Sciatic nerve (tissue), 2 donors: Measurements from ENCODE around the gene TTC28. TPM values are rescaled to one million over a fixed set of nuclear protein-coding genes. Genes with fewer than 3 reads are reported as not detected.
A peak's percentile ranks its signal among the peaks of the same experiment; 100 is the strongest.
"Not testable (repeated sequence)": the region's sequence is repeated elsewhere in the genome, so short reads cannot be mapped to it uniquely, and the experiment has no call there.

Experiments
- ATAC-seq: fragments of 200-7000 bp; cut with Tn5 transposase; one replicate; pipeline ENCODE4 v1.9.1; 2020; ENCODE audit warnings: mild to moderate bottlenecking, moderate library complexity
- DNase-seq: peaks from one replicate; pipeline ENCODE4 v3.0.0-alpha.2; 2020; ENCODE audit warnings: low spot score
- intact Hi-C: fragments of 100-400 bp; cut with DNase I; formaldehyde crosslinking; loops from one replicate; pipeline ENCODE4 v1.14.2; 2022
- total RNA-seq: library from RNA; stranded (reverse); fragmentation: NEBNext Ultra II Directional; extraction: Animal tissue kit (Norgen Biotek cat#: 25700); gene quantifications from one replicate; pipeline ENCODE4 v1.2.1, GENCODE V29; 2021
- donor health status: DM: no; HTN: no; CAD: no.
- donor health status: DM: no; HTN: no; CAD: no.

Gene TTC28
- total RNA-seq, 1 donor from 2014 or later = 58.4 TPM

GRCh38 chr22:28095316-28096095 lies 584.1 kb downstream of the TTC28 start:
- DNase-seq = no peak
- ATAC-seq = no peak
- intact Hi-C loops = no loop called here

GRCh38 chr22:28094771-28095170 lies 584.9 kb downstream of the TTC28 start:
- ATAC-seq = no peak
- no peak for DNase-seq
- intact Hi-C loops = no loop called here

- no peak for DNase-seq
- intact Hi-C loops = no loop called here
- ATAC-seq = no peak
Observed at GRCh38 chr22:28093711-28094110, 585.9 kb downstream of the TTC28 start.

- no peak for DNase-seq
- intact Hi-C loops = no loop called here
- no peak for ATAC-seq
Observed at GRCh38 chr22:28091486-28091885, 588.2 kb downstream of the TTC28 start.

DNA sequence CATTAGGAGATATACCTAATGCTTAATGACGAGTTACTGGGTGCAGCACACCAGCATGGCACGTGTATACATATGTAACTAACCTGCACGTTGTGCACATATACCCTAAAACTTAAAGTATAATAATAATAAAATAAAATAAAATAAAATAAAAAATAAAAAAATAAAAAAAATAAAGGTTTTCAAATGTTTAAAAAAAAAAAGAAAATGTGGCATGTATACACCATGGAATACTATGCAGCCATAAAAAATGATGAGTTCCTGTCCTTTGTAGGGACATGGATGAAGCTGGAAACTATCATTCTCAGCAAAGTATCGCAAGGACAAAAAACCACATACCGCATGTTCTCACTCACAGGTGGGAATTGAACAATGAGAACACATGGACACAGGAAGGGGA lies 590.1 kb downstream of the TTC28 start:
- ATAC-seq, intact Hi-C loops, DNase-seq: not testable (repeated sequence)

DNA sequence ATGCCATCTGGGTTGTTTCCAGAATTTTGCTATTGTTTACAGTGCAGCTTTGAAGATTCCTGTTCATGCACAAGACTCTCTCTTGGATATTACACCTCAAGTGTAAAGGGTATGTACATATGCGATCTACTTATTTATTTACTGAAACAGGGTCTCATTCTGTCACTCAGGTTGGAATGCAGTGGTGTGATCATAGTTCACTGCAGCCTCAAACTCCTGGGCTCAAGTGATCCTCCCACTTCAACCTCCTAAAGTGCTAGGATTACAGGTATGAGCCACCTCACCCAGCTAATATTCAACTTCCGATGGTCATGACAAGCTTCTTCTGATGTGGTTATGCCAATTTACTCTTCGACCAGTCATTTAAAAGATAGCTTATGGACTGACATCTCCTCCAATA lies 602.5 kb downstream of the TTC28 start:
- ATAC-seq (no peak), DNase-seq (no peak)
- intact Hi-C loops = no loop called here

GRCh38 chr22:28075358-28075981 lies 604.2 kb downstream of the TTC28 start:
- intact Hi-C loops = no loop called here
- DNase-seq (no peak), ATAC-seq (peak; percentile 93)

DNA sequence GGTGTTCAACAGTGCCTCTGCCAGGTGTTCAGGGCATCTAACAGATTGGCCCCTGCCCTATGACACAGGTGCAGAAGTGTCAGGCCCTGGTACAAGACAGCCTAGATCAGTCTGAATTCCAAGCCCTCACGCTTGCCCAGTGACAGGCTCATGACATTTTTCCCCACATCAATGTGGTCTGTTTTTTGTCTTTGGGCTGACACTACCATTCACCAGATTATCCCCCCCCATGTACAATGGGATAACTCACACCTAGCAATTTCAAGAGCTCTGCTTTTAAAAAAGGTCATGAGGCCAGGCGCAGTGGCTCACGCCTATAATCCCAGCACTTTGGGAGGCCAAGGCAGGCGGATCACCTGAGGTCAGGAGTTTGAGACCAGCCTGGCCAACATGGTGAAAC lies 605.1 kb downstream of the TTC28 start:
- no peak for DNase-seq
- intact Hi-C loops = no loop called here
- ATAC-seq = no peak

DNA sequence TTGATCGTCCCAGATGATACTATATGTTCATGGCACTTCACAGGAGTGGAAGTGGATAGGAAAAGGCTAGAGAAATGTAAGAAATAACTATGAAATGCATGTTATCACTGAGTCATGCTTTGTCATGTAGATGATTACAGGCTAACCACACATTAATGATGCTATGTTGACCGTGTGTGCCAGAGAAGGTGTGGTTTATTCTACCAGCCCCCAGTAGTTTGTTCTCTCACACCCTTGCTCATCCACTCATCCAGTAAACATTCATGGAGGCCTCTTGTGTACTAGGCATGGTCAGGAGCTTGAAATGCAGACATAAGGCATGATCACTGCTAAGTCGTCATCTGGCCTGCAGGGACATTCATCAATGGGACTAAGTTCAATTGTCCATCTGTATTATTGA lies 607.6 kb downstream of the TTC28 start:
- intact Hi-C loops = no loop called here
- ATAC-seq (no peak), DNase-seq (no peak)

GRCh38 chr22:28068826-28069225 lies 610.8 kb downstream of the TTC28 start:
- intact Hi-C loops = no loop called here
- ATAC-seq (no peak), DNase-seq (no peak)

DNA sequence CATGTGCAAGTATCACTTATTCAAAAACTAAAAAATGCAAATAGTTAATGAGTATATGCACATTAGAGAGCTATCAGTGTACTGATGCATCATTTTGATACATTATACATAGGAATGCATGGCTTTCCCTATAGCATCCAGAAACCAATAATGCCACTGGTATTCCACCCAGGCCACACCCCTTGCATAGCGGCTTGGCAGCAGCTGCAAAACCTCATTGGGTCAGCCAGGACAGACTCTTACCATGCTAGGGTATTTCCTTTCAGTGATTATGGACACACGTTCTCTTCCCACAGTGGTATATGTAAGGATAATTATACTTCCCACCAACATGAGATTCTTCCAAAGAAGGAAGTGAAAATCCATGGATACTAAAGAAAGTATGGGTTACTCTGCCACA lies 614.7 kb downstream of the TTC28 start:
- DNase-seq (no peak), ATAC-seq (no peak)
- intact Hi-C loops = no loop called here

GRCh38 chr22:28063656-28064055 lies 616.0 kb downstream of the TTC28 start:
- DNase-seq = no peak
- no peak for ATAC-seq
- intact Hi-C loops = no loop called here

- DNase-seq, ATAC-seq, intact Hi-C loops: not testable (repeated sequence)
Observed at GRCh38 chr22:28060594-28060993, 619.0 kb downstream of the TTC28 start.

GRCh38 chr22:28058036-28058435 lies 621.6 kb downstream of the TTC28 start:
- intact Hi-C loops = loop anchor here (10.0 kb wide), 2 partner anchors 387 to 537 kb away; no protein-coding TSS in a partner anchor

GRCh38 chr22:28054819-28055208 lies 624.8 kb downstream of the TTC28 start:
- DNase-seq (no peak), ATAC-seq (no peak)
- intact Hi-C loops = loop anchor here (10.0 kb wide), 2 partner anchors 390 to 540 kb away; no protein-coding TSS in a partner anchor

More at GRCh38 chr22:28058036-28058435, 621.6 kb downstream of the TTC28 start:
- ATAC-seq (no peak), DNase-seq (no peak)

- intact Hi-C loops = loop anchor here (10.0 kb wide), 2 partner anchors 391 to 541 kb away; no protein-coding TSS in a partner anchor
- ATAC-seq = peak; percentile 67
- DNase-seq = no peak
Observed at GRCh38 chr22:28053896-28054818, 625.5 kb downstream of the TTC28 start.

DNA sequence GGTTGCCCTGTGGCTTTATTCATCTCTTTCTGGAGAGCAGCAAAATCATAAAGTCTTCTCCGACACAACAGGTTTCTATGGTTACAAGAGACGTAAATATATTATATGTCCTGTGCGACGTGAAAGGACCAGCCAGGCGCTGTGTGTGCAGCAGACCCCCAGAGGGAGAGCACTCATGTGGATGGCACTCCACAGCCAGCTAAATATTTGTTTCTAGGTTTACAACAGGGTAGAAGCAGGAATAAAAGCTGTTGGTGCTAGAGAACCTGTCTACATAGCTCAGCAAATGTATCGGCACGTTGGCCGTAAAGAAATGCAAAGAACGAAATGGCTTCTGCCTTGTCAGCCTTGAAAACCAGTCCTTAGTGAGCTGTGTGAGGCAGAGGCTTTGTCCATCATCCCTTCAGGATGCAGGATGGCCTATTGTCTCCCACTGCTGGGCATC lies 626.8 kb downstream of the TTC28 start:
- intact Hi-C loops = loop anchor here (10.0 kb wide), 2 partner anchors 392 to 542 kb away; no protein-coding TSS in a partner anchor
- DNase-seq (no peak), ATAC-seq (no peak)

DNA sequence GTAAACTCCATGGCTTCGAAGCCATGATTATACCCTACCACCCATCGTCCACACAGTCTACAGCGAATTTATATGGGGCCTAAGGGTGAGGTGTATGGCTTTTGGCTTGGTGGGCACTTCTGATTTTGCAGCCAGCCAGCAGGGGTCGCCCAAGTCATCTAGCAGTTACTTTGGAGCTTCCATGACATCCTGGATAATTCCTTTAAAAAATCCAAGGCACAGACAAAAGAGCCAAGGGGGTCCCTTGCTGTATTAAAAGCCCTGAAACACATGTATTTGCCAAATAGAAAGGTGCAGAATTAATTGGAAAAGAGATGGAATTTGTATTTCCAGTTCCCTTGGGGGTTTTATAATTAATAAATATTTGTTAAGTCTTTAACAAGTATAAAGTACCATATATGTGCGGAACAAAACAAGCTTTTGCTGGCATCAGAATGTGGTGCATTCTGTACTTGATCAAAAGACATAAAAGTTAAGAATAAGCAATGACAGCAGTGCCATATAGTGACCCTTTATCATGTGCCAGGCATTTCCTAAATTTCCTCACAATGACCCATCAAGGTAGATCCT lies 627.8 kb downstream of the TTC28 start:
- ATAC-seq = peak; percentile 73
- peak; percentile 84 for DNase-seq
- intact Hi-C loops = loop anchor here (10.0 kb wide), 2 partner anchors 393 to 543 kb away; no protein-coding TSS in a partner anchor
